Coronary artery (tissue), 2 donors: ENCODE results near the gene RHO.
"Not testable (repeated sequence)": the region's sequence is repeated elsewhere in the genome, so short reads cannot be mapped to it uniquely, and the experiment has no call there.

ENCODE experiments used
- DNase-seq: peaks from one replicate; pipeline ENCODE4 v3.0.0-alpha.2; 2017; ENCODE audit warnings: low spot score
- H3K27ac ChIP-seq, 2 donors: fragments of 200-600 bp; sonication (generic); one replicate each; pipeline ENCODE4 v1.5.1; 2016 to 2019
- H3K4me3 ChIP-seq: fragments of 200-600 bp; sonication (generic); 2 replicates; pipeline ENCODE4 v1.5.1; 2016; ENCODE audit warnings: mild to moderate bottlenecking, moderate library complexity
- TF ChIP-seq, protein P1 (sequence below): fragments of 200-600 bp; sonication (generic); IDR thresholded peaks from one replicate; pipeline ENCODE4 v1.5.1; 2019; ENCODE audit warnings: antibody characterized with exemption

The RHO gene

DNA sequence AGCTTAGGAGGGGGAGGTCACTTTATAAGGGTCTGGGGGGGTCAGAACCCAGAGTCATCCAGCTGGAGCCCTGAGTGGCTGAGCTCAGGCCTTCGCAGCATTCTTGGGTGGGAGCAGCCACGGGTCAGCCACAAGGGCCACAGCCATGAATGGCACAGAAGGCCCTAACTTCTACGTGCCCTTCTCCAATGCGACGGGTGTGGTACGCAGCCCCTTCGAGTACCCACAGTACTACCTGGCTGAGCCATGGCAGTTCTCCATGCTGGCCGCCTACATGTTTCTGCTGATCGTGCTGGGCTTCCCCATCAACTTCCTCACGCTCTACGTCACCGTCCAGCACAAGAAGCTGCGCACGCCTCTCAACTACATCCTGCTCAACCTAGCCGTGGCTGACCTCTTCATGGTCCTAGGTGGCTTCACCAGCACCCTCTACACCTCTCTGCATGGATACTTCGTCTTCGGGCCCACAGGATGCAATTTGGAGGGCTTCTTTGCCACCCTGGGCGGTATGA lies at the start of gene RHO:
RHO (plus strand) TSS at position 51 of the 512 bp plus-strand sequence; CDS start at position 146, 95 bp downstream.
- no peak for DNase-seq
- H3K27ac ChIP-seq: no peak within 1 kb of the TSS
- H3K4me3 ChIP-seq: no peak within 1 kb of the TSS
- TF ChIP-seq, protein P1, sequence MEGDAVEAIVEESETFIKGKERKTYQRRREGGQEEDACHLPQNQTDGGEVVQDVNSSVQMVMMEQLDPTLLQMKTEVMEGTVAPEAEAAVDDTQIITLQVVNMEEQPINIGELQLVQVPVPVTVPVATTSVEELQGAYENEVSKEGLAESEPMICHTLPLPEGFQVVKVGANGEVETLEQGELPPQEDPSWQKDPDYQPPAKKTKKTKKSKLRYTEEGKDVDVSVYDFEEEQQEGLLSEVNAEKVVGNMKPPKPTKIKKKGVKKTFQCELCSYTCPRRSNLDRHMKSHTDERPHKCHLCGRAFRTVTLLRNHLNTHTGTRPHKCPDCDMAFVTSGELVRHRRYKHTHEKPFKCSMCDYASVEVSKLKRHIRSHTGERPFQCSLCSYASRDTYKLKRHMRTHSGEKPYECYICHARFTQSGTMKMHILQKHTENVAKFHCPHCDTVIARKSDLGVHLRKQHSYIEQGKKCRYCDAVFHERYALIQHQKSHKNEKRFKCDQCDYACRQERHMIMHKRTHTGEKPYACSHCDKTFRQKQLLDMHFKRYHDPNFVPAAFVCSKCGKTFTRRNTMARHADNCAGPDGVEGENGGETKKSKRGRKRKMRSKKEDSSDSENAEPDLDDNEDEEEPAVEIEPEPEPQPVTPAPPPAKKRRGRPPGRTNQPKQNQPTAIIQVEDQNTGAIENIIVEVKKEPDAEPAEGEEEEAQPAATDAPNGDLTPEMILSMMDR: no peak

DNA sequence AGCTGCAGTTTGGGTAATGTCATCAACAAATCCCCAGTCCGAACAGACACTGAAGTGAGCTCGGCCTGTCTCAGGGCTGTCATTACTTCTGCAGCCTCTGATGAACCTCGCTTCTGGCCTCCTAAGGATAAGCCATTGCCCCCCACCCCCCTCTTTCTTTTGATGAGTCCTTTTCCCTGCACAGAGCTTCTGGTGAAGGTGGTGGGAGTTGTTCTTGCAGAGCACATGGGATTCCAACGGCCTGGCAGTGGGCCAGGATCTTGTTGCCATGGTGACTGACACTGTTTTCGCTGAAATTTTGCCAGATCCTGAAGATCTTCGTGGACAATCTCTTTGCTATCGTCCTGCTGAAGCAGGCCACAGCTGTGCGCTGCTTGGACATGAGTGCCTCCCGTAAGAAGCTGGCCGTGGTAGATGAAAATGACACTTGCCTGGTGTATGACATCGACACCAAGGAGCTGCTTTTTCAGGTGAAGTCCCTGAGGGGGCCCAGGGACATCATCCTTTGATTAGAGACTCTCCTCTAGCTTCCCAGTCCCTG lies 47.1 kb upstream of the RHO start:
- H3K27ac ChIP-seq: peak overlapping the region in 1 of 2 donors; percentile 61
- H3K4me3 ChIP-seq, DNase-seq: not testable (repeated sequence)

DNA sequence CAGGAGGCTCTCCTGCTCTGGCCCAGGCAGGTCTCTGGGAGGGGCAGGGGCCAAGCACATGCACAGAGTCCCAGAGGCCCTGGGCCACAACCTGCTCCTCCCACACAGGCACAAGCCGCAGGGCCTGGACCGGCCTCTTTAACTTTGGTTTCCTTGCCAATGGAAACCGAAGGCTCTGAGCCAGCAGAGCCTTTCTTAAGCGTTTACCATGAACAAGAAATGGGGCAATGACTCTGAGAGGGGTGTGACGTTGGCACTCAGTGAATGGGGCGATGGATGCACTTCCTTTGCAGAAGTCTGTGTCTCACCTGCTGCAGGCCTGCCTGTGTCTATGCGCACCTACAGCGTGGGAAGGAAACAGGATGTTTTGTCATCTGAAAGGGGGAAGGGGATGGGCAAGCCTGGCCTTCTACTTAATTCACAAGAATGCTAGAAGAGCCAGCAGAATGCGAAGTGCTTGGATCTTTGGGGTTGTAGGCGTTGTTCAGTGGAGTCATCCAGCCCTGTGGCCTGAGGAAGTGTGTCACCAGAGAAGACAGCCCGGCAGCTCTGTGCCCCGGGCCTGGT lies 46.6 kb upstream of the RHO start:
- Histone ChIP-seq H3K4me3 (no peak overlapping the region), H3K27ac (peak overlapping the region in 1 of 2 donors; percentile 61)
- TF ChIP-seq, protein P1: no peak
- peak; percentile 82 for DNase-seq

DNA sequence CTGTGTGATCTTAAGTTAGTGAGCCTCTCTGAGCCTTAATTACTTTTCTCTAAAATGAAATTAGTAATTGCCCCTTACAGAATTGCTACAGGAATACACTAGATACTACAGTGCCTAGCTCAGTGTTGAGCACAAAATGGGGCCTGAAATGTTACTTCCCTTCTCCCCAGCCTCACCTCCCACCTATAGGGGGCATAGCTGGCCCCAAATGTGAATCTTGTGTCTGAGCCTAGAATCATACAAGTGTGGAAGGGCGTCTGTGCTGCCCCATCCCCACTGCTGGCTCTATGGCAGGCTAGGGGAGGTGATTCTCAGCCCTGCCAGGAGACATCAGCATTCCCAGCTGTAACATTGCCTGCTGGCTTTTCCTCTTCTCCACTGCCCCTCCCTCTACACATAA lies 45.7 kb upstream of the RHO start:
- peak overlapping the region in 1 of 2 donors; percentile 61 for H3K27ac ChIP-seq
- TF ChIP-seq, protein P1: no peak
- no peak for DNase-seq
- no peak overlapping the region for H3K4me3 ChIP-seq

DNA sequence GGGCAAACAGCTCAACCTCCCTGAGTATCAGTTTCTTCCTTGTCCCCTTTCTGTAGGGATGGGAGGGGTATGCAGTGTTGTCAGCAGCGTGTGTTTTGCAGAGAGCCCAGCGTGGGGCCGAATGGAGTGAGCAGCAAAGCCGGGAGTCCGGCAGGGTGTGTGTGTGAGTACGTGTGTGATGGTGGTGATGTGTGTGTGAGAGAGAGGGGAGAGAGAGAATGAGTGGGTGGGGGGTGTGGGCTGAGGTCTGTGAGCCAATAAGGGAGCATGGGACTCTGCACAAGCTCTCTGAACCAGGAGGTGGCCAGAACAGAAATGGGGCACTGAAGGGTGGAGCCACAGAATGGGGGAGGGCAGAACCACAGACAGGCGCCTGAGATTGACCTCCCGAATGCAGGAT lies 44.6 kb upstream of the RHO start:
- Histone ChIP-seq H3K27ac (no peak overlapping the region), H3K4me3 (no peak overlapping the region)
- DNase-seq: no peak
- TF ChIP-seq, protein P1: no peak

DNA sequence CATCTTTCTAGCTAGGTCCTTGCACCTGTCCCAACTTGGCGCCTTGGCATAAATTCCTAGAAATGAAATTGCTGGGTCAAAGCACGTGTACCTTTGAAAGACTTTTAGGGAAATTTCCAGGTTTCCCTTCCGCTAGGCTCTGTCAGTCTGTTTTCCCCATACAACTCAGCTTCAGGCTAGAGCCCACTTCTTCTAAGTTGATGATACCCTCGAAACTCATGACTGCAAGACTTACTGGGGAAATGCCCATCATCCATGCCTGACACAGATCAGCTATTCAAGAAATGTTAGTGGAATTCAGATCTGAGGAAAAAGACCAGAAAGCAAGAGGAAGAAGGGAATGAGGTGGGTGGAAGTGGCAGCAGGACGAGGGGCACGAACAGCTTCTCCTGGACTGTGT lies 43.3 kb upstream of the RHO start:
- not testable (repeated sequence) for H3K4me3 ChIP-seq, DNase-seq
- peak overlapping the region; percentile 70 to 90 for H3K27ac ChIP-seq

DNA sequence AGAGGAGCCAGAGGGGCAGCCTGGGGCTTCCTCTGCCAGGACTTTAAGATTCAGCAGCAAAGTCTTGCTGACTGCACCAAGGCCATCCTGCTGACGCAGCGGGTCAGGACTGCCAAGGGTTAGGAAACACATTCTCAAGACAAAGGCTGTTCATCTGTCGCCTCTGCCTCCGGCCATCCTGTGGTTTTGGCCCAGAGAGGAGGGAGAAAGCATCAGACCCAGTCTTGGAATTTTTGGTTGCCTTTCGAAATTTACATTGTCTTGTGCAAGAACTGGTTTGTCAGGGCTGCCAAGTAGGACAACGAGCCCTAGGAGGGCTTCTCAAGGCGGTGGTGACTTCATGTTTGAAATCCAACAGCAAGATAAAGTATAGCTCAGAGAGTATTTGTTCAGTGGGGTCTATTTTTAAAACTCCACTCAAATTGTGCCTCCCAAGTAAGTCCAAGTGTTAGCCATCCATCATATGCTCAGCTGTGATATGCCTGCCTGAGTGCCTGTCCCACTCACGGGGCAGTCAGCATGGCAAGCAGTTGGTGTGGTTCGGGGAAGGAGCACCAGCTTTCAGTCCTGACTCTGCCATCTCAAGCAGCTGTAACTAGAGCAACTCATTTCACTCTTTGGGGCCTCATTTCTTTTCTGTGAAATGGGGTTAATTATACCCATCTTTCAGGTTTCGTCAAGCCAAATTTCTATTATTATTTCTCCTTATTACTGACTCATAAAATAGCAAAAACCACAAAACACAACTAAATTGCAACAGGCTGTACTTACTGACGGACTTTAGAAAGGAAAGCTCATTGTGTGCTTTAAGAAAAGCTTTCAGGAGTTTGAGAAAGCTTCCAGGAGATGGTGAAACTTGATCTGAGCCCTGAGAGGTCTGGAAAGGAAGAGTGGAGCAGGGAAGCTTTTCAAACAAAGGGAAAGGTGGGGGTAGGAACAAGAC lies 42.4 kb upstream of the RHO start:
- H3K4me3 ChIP-seq: peak overlapping the region; percentile 36
- peak; percentile 94 for DNase-seq
- TF ChIP-seq, protein P1: no peak

More for the DNA sequence above, 42.4 kb upstream of the RHO start:
- H3K27ac ChIP-seq: peak overlapping the region; percentile 70 to 90
